Measurements from ENCODE around the gene SIPA1L3.

- TF ChIP-seq CTCF (IDR thresholded peaks at IDR 0.05) (no peak), POLR2A (IDR thresholded peaks at IDR 0.05) (peak; percentile 20 to 74)
These were observed at the start of gene SIPA1L3 for GRCh38 chr19:37906869-37907734.

All from adrenal gland (tissue), 5 donors.